DOHH2 (cell line): ENCODE measurements around the gene ACTMAP.

Source experiments
- H3F3A ChIP-seq: fragments of 200-600 bp; sonication (generic), shearing (Covaris generic); 2 replicates; pipeline ENCODE4 v1.6.0; 2016; ENCODE audit warnings: antibody characterized with exemption, mild to moderate bottlenecking; ENCODE audit not compliant: control insufficient read depth, insufficient read depth
- H3K27ac ChIP-seq: fragments of 200-600 bp; sonication (generic); 2 replicates; pipeline ENCODE4 v1.5.1; 2014; ENCODE audit warnings: low read depth, mild to moderate bottlenecking, low read length, moderate library complexity
- H3K27me3 ChIP-seq: fragments of 200-600 bp; sonication (generic); 2 replicates; pipeline ENCODE4 v1.6.1; 2014; ENCODE audit warnings: mild to moderate bottlenecking, low read length, mixed read lengths; ENCODE audit not compliant: control insufficient read depth
- H3K36me3 ChIP-seq: fragments of 200-600 bp; sonication (generic); 2 replicates; pipeline ENCODE4 v1.6.1; 2014; ENCODE audit warnings: mild to moderate bottlenecking, low read length, moderate library complexity, mixed read lengths; ENCODE audit not compliant: control insufficient read depth
- H3K4me1 ChIP-seq: fragments of 200-600 bp; sonication (generic); 2 replicates; pipeline ENCODE4 v1.6.1; 2014; ENCODE audit warnings: mild to moderate bottlenecking, low read length, mixed read lengths; ENCODE audit not compliant: control insufficient read depth
- H3K4me2 ChIP-seq: fragments of 200-600 bp; sonication (generic); 2 replicates; pipeline ENCODE4 v1.6.0; 2014; ENCODE audit warnings: mild to moderate bottlenecking, low read length, moderate library complexity
- H3K4me3 ChIP-seq: fragments of 200-600 bp; sonication (generic); 2 replicates; pipeline ENCODE4 v1.5.1; 2014; ENCODE audit warnings: mild to moderate bottlenecking, low read length, mixed read lengths
- H3K79me2 ChIP-seq: fragments of 200-600 bp; sonication (generic); 2 replicates; pipeline ENCODE4 v1.6.1; 2014; ENCODE audit warnings: mild to moderate bottlenecking, low read length, mixed read lengths; ENCODE audit not compliant: control insufficient read depth
- H3K9me2 ChIP-seq: fragments of 200-600 bp; sonication (generic); replicated peaks from 2 replicates; pipeline ENCODE4 v1.6.1; 2014; ENCODE audit warnings: mild to moderate bottlenecking, low read length, mixed read lengths; ENCODE audit not compliant: control insufficient read depth
- H3K9me3 ChIP-seq: fragments of 200-600 bp; sonication (generic); 2 replicates; pipeline ENCODE4 v1.6.1; 2014; ENCODE audit warnings: antibody characterized with exemption, low read length, mixed read lengths; ENCODE audit not compliant: control insufficient read depth, insufficient read depth
- H4K20me1 ChIP-seq: fragments of 200-600 bp; sonication (generic); 2 replicates; pipeline ENCODE4 v1.6.0; 2014; ENCODE audit warnings: low read depth, mild to moderate bottlenecking, antibody characterized with exemption, low read length, moderate library complexity; ENCODE audit not compliant: control insufficient read depth, insufficient read depth
- EZH2phosphoT487 ChIP-seq: fragments of 200-600 bp; sonication (generic); IDR thresholded peaks from 2 replicates; pipeline ENCODE4 v1.6.1; 2017; ENCODE audit warnings: borderline replicate concordance, mild to moderate bottlenecking, antibody characterized with exemption, low read length, moderate library complexity, mixed read lengths
- TF ChIP-seq, protein P1 (sequence below): fragments of 200-600 bp; sonication (generic); IDR thresholded peaks from one replicate; pipeline ENCODE4 v1.5.1; 2014; ENCODE audit warnings: antibody characterized with exemption, mild to moderate bottlenecking, low read depth, low read length; ENCODE audit not compliant: poor library complexity, severe bottlenecking

Gene ACTMAP

DNA sequence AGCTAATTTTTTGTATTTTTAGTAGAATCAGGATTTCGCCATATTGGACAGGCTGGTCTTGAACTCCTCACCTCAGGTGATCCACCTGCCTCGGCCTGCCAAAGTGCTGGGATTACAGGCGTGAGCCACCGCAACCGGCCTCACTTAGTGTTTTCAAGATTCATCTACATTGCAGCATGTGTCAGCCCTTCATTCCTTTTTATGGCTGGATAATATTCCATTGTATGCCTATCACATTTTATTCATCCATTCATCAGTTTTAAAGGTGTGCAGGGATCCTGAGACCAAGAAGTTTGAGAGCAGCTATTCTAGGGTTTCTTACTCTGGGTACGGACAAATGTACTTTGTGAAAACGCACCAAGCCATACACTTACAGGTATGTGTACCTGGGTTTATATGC lies 42.7 kb downstream of the ACTMAP start:
- H3F3A ChIP-seq: no peaks in the 10 kb centered on the region; the same call in 1 of the 2 replicates
- TF ChIP-seq, protein P1, sequence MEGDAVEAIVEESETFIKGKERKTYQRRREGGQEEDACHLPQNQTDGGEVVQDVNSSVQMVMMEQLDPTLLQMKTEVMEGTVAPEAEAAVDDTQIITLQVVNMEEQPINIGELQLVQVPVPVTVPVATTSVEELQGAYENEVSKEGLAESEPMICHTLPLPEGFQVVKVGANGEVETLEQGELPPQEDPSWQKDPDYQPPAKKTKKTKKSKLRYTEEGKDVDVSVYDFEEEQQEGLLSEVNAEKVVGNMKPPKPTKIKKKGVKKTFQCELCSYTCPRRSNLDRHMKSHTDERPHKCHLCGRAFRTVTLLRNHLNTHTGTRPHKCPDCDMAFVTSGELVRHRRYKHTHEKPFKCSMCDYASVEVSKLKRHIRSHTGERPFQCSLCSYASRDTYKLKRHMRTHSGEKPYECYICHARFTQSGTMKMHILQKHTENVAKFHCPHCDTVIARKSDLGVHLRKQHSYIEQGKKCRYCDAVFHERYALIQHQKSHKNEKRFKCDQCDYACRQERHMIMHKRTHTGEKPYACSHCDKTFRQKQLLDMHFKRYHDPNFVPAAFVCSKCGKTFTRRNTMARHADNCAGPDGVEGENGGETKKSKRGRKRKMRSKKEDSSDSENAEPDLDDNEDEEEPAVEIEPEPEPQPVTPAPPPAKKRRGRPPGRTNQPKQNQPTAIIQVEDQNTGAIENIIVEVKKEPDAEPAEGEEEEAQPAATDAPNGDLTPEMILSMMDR: no peak
- no peak for TF ChIP-seq EZH2phosphoT487
- H3K36me3 ChIP-seq: peaks cover 26% of the 10 kb centered on the region

DNA sequence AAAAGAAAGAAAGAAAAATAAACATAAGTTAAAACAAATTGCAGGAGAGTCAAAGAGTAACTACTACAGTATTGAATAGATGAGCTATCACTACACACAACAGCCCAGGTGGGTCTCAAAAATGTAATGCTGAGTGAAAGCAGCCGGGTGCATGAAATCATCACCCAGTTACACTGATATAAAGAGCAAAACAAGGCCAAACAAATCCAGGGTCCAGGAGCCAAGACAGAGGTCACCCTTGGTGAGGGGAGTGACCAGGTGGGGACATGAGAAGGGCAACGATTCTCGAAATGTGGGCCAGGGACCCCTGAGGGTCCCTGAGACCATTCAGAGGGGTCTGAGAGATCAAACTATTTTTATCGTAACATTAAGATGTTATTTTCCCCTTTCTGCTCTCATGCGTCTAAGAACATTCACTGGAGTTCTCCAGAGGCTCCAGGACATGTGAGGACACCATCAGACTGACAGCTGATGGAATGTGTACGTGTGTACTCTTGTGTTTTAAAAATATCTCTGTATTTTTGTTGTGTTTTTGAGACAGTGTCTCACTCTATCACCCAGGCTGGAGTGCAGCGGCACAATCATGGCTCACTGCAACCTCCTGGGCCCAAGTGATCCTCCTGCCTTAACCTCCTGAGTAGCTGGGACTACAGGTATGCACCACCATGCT lies 44.2 kb downstream of the ACTMAP start:
- Histone ChIP-seq H3K4me3 (no peak overlapping the region), H3K27ac (no peak overlapping the region), H3K9me3 (no peaks in the 10 kb centered on the region), H3K36me3 (peaks cover 31% of the 10 kb centered on the region), H3K9me2 (no peaks in the 10 kb centered on the region), H3K4me1 (no peaks in the 10 kb centered on the region), H3K4me2 (no peak overlapping the region), H3K79me2 (no peaks in the 10 kb centered on the region), H4K20me1 (no peaks in the 10 kb centered on the region), H3F3A (no peaks in the 10 kb centered on the region; the same call in 1 of the 2 replicates), H3K27me3 (no peaks in the 10 kb centered on the region)
- TF ChIP-seq EZH2phosphoT487: no peak
- TF ChIP-seq, protein P1: no peak

More for the DNA sequence above, 42.7 kb downstream of the ACTMAP start:
- no peak overlapping the region for H3K4me2 ChIP-seq
- H3K9me3 ChIP-seq: no peaks in the 10 kb centered on the region
- no peak overlapping the region for H3K4me3 ChIP-seq
- H3K79me2 ChIP-seq: no peaks in the 10 kb centered on the region
- H3K27me3 ChIP-seq: no peaks in the 10 kb centered on the region
- no peaks in the 10 kb centered on the region for H3K4me1 ChIP-seq
- no peak overlapping the region for H3K27ac ChIP-seq
- no peaks in the 10 kb centered on the region for H4K20me1 ChIP-seq
- no peaks in the 10 kb centered on the region for H3K9me2 ChIP-seq

DNA sequence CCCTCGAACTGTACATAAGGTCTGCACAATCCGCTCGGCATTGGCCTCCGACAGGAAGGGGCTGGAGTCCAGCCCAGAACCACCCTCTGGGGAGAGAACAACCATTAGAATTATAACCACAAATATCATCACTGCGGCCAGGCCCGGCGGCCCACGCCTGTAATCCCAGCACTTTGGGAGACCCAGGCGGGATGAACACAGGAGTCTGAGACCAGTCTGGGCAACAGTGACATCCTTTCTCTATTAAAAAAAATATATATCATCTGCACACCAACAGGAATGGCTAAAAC lies 45.0 kb downstream of the ACTMAP start:
- no peaks in the 10 kb centered on the region for H4K20me1 ChIP-seq
- H3K9me3 ChIP-seq: no peaks in the 10 kb centered on the region
- no peaks in the 10 kb centered on the region for H3K4me1 ChIP-seq
- H3F3A ChIP-seq: no peaks in the 10 kb centered on the region; the same call in 1 of the 2 replicates
- H3K4me2 ChIP-seq: no peak overlapping the region
- no peak overlapping the region for H3K4me3 ChIP-seq
- TF ChIP-seq EZH2phosphoT487: no peak
- TF ChIP-seq, protein P1: no peak
- peaks cover 28% of the 10 kb centered on the region for H3K36me3 ChIP-seq
- H3K27ac ChIP-seq: no peak overlapping the region
- H3K79me2 ChIP-seq: no peaks in the 10 kb centered on the region
- no peaks in the 10 kb centered on the region for H3K9me2 ChIP-seq
- no peaks in the 10 kb centered on the region for H3K27me3 ChIP-seq
